CD4-positive, alpha-beta T cell treated with Interleukin-6 at 100 ng/mL for 8 hours (primary cell): ENCODE results near the gene CAMK2N2.

ENCODE experiments used
- DNase-seq: peaks from one replicate; pipeline ENCODE4 v3.0.0-alpha.2; 2020; ENCODE audit warnings: mixed read lengths, low spot score

The CAMK2N2 gene

DNA sequence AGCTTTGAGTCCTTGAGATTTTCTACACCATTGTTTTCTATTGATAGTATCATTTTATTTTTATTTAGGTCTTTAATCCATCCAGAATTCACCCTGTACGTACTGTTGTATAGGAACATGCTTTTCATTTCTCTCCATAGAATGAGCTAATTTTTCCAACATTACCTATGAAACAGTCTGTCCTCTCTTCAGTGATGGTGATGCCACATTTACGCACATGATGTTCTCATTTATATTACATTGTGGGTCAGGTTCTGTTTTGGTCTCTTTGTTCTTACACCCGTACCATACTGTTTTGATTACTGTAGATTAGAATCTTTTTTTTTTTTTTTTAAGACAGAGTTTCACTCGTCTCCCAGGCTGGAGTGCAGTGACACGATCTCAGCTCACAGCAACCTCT is 49.6 kb downstream of the CAMK2N2 start:
- DNase-seq: no peak

DNA sequence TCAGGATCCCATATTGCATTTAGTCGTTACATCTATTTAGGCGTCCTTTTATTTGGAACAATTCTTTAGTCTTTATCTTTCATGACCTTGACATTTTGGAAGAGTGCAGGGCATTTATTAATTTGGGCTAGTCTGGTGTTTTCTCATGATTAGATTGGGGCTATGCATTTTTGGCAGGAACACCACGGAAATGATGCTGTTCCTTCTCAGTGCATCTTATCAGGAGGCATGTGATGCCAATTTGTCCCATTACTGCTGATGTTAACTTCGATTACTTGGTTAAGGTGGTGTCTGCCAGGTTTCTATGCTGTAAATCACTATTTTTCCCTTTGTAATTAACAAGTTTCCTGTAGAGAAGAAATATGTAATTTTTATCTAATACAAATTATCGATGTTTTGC is 50.1 kb downstream of the CAMK2N2 start:
- no peak for DNase-seq
